Measurements from ENCODE around the gene PPARA.

Gene PPARA

GRCh38 chr22:46272762-46273431, 122.6 kb downstream of the PPARA start:
- no peak for DNase-seq (ENCODE audit: low spot score)

GRCh38 chr22:46273432-46274148, 123.3 kb downstream of the PPARA start:
- DNase-seq (ENCODE audit: low spot score), result no peak

GRCh38 chr22:46274381-46274780, 124.1 kb downstream of the PPARA start:
- DNase-seq (ENCODE audit: low spot score), result no peak

- DNase-seq (ENCODE audit: low spot score), result no peak
Measured at GRCh38 chr22:46275455-46276122, 125.3 kb downstream of the PPARA start.

- no peak for DNase-seq (ENCODE audit: low spot score)
Measured at GRCh38 chr22:46276563-46276962, 126.2 kb downstream of the PPARA start.

GRCh38 chr22:46278656-46279645, 128.6 kb downstream of the PPARA start:
- no peak for DNase-seq (ENCODE audit: low spot score)

- no peak for DNase-seq (ENCODE audit: low spot score)
Measured at GRCh38 chr22:46280063-46280817, 129.9 kb downstream of the PPARA start.

GRCh38 chr22:46280999-46281623, 130.8 kb downstream of the PPARA start:
- no peak for DNase-seq (ENCODE audit: low spot score)

GRCh38 chr22:46281866-46282678, 131.7 kb downstream of the PPARA start:
- DNase-seq (ENCODE audit: low spot score), result no peak

GRCh38 chr22:46286006-46286405, 135.7 kb downstream of the PPARA start:
- no peak for DNase-seq (ENCODE audit: low spot score)

- no peak for DNase-seq (ENCODE audit: low spot score)
Measured at GRCh38 chr22:46286941-46287872, 136.9 kb downstream of the PPARA start.

- no peak for DNase-seq (ENCODE audit: low spot score)
Measured at GRCh38 chr22:46287873-46288751, 137.8 kb downstream of the PPARA start.

- no peak for DNase-seq (ENCODE audit: low spot score)
Measured at GRCh38 chr22:46288846-46289243, 138.5 kb downstream of the PPARA start.

- no peak for DNase-seq (ENCODE audit: low spot score)
Measured at GRCh38 chr22:46289244-46289891, 139.0 kb downstream of the PPARA start.

GRCh38 chr22:46290121-46290842, 140.0 kb downstream of the PPARA start:
- DNase-seq (ENCODE audit: low spot score), result no peak

Data from SK-N-DZ (cell line).